ENCODE data around the gene HCN2. TPM values are rescaled to one million over a fixed set of nuclear protein-coding genes. Genes with fewer than 3 reads are reported as not detected.

HCN2 gene
- total and polyA plus RNA-seq, 2 of the 13 experiments (the other 11 are each of a cell fraction or from before 2014, with no cell fraction given): 0.01 TPM; not detected in 1

DNA sequence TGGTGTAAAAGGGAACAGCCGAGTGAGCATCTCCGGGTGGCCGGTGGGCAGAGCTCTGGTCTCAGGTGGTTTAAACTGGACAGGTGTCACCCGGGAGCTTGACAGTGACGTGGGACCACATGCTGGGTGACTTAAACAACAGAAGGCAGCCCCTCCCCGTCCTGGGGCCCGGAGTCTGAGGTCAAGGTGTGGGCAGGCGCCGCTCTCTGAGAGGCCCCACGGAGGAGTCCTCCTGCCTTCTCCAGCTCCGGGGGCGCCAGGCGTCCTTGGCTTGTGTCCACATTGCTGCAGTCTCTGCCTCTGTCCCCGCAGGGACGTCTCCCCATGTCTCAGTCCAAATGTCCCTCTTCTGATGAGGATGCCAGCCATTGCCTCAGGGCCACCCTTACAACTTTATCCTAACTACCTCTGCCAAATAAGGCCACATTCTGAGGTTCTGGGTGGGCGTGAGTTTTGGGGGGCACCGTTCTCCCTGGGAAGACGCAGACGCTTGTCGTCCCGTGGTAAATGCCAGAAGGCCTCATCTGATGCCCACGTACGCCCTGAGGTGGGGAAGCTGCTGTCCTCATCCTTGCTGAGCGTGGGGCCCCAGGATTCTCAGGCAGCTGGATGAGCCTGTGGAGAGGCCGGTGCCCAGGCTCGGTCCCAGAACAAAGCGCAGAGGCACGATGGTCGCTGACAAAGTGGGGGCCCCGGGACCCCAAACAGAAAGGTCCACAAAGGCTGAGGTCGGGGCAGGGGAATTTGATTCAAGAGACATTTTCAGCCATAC, 32.9 kb upstream of the HCN2 start (continued):
- no peak for TF ChIP-seq NFYB (CRISPR knock-in tag; IDR thresholded peaks at IDR 0.05)
- no peak for TF ChIP-seq ZNF124 (CRISPR knock-in tag; IDR thresholded peaks at IDR 0.05)
- no peak for TF ChIP-seq ZNF670 (CRISPR knock-in tag; IDR thresholded peaks at IDR 0.05; ENCODE audit: borderline replicate concordance)
- TF ChIP-seq, protein P1, sequence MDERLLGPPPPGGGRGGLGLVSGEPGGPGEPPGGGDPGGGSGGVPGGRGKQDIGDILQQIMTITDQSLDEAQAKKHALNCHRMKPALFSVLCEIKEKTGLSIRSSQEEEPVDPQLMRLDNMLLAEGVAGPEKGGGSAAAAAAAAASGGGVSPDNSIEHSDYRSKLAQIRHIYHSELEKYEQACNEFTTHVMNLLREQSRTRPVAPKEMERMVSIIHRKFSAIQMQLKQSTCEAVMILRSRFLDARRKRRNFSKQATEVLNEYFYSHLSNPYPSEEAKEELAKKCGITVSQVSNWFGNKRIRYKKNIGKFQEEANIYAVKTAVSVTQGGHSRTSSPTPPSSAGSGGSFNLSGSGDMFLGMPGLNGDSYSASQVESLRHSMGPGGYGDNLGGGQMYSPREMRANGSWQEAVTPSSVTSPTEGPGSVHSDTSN (CRISPR knock-in tag; IDR thresholded peaks at IDR 0.05): no peak
- TF ChIP-seq RELA (CRISPR knock-in tag; IDR thresholded peaks at IDR 0.05): no peak
- peak; percentile 37; the same call in 1 of the 2 replicates for TF ChIP-seq CREB1 (IDR thresholded peaks at IDR 0.05)
- no peak for TF ChIP-seq CREB1 (CRISPR knock-in tag; IDR thresholded peaks at IDR 0.05)
- TF ChIP-seq CBFB (CRISPR knock-in tag; IDR thresholded peaks at IDR 0.05): no peak
- TF ChIP-seq ZNF160 (CRISPR knock-in tag; IDR thresholded peaks at IDR 0.05): peak; percentile 15; the same call in 1 of the 2 replicates
- TF ChIP-seq, protein P2, sequence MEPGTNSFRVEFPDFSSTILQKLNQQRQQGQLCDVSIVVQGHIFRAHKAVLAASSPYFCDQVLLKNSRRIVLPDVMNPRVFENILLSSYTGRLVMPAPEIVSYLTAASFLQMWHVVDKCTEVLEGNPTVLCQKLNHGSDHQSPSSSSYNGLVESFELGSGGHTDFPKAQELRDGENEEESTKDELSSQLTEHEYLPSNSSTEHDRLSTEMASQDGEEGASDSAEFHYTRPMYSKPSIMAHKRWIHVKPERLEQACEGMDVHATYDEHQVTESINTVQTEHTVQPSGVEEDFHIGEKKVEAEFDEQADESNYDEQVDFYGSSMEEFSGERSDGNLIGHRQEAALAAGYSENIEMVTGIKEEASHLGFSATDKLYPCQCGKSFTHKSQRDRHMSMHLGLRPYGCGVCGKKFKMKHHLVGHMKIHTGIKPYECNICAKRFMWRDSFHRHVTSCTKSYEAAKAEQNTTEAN (CRISPR knock-in tag; conservative IDR thresholded peaks at IDR 0.05): no peak
- TF ChIP-seq IKZF4 (CRISPR knock-in tag; IDR thresholded peaks at IDR 0.05; ENCODE audit: borderline replicate concordance, low read depth, not compliant biosample characterization): no peak
- TF ChIP-seq ZNF34 (CRISPR knock-in tag; IDR thresholded peaks at IDR 0.05; ENCODE audit: borderline replicate concordance): no peak
- TF ChIP-seq PHF5A (CRISPR knock-in tag; IDR thresholded peaks at IDR 0.05; ENCODE audit: low read depth, unreplicated experiment): no peak
- no peak for TF ChIP-seq TBX3 (IDR thresholded peaks at IDR 0.05; ENCODE audit: borderline replicate concordance)
- 0 out of 2 replicates have a peak, but pooled peaks have one; percentile 25 for TF ChIP-seq FOXA3 (CRISPR knock-in tag; IDR thresholded peaks at IDR 0.05)
- no peak for TF ChIP-seq ZSCAN29 (CRISPR knock-in tag; conservative IDR thresholded peaks at IDR 0.05)
- no peak for TF ChIP-seq GATAD1 (CRISPR knock-in tag; IDR thresholded peaks at IDR 0.05)
- TF ChIP-seq SRSF1 (optimal IDR thresholded peaks at IDR 0.05; ENCODE audit: low read depth, low read length): no peak
- TF ChIP-seq MAZ (IDR thresholded peaks at IDR 0.05; ENCODE audit: borderline replicate concordance, low read depth, low read length): no peak
- no peak for TF ChIP-seq MAZ (CRISPR knock-in tag; IDR thresholded peaks at IDR 0.05; ENCODE audit: low read depth)
- TF ChIP-seq, protein P3, sequence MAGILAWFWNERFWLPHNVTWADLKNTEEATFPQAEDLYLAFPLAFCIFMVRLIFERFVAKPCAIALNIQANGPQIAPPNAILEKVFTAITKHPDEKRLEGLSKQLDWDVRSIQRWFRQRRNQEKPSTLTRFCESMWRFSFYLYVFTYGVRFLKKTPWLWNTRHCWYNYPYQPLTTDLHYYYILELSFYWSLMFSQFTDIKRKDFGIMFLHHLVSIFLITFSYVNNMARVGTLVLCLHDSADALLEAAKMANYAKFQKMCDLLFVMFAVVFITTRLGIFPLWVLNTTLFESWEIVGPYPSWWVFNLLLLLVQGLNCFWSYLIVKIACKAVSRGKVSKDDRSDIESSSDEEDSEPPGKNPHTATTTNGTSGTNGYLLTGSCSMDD (CRISPR knock-in tag; IDR thresholded peaks at IDR 0.05): no peak
- TF ChIP-seq TBX2 (CRISPR knock-in tag; IDR thresholded peaks at IDR 0.05; ENCODE audit: borderline replicate concordance): no peak
- TF ChIP-seq, protein P4, sequence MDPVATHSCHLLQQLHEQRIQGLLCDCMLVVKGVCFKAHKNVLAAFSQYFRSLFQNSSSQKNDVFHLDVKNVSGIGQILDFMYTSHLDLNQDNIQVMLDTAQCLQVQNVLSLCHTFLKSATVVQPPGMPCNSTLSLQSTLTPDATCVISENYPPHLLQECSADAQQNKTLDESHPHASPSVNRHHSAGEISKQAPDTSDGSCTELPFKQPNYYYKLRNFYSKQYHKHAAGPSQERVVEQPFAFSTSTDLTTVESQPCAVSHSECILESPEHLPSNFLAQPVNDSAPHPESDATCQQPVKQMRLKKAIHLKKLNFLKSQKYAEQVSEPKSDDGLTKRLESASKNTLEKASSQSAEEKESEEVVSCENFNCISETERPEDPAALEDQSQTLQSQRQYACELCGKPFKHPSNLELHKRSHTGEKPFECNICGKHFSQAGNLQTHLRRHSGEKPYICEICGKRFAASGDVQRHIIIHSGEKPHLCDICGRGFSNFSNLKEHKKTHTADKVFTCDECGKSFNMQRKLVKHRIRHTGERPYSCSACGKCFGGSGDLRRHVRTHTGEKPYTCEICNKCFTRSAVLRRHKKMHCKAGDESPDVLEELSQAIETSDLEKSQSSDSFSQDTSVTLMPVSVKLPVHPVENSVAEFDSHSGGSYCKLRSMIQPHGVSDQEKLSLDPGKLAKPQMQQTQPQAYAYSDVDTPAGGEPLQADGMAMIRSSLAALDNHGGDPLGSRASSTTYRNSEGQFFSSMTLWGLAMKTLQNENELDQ (CRISPR knock-in tag; IDR thresholded peaks at IDR 0.05; ENCODE audit: borderline replicate concordance): no peak

Data from HepG2 (cell line).